Pancreas (tissue), 10 donors: ENCODE measurements around the gene DDO. TPM values are rescaled to one million over a fixed set of nuclear protein-coding genes. Genes with fewer than 3 reads are reported as not detected.

ENCODE experiments used
- ATAC-seq, 4 donors: fragments of 200-7000 bp; cut with Tn5 transposase; one replicate each; pipeline versions ENCODE4 v1.8.0 to v1.9.1; 2020; ENCODE audit warnings: mild to moderate bottlenecking in 4 of 4, moderate library complexity in 4 of 4
- DNase-seq, 6 donors: peaks; one replicate each; pipeline ENCODE4 v3.0.0-alpha.2; 2020
- FAIRE-seq: peaks from 2 replicates; lab custom pipeline; 2012; peaks lifted over from hg19 to GRCh38; lab: Jason Lieb, UNC
- H3K27ac ChIP-seq, 4 donors: fragments of 200-600 bp; sonication (generic); 1 replicate in 3 of 4; 2 replicates in 1 of 4; pipeline versions ENCODE4 v1.5.0 to v1.8.0; 2020
- H3K27me3 ChIP-seq, 4 donors: fragments of 200-600 bp; one replicate each; pipeline ENCODE4 v1.8.0; 2021
- H3K36me3 ChIP-seq, 3 donors: fragments of 200-600 bp; sonication (generic) in 1 of 3; one replicate each; pipeline versions ENCODE4 v1.5.0 to v1.8.0; 2020 to 2021
- H3K4me1 ChIP-seq, 3 donors: fragments of 200-600 bp; one replicate each; pipeline ENCODE4 v1.8.0; 2021
- H3K4me3 ChIP-seq, 4 donors: fragments of 200-600 bp; sonication (generic) in 2 of 4; one replicate each; pipeline versions ENCODE4 v1.5.0 to v1.8.0; 2020 to 2021
- H3K9me3 ChIP-seq, 4 donors: fragments of 200-600 bp; one replicate each; pipeline ENCODE4 v1.8.0; 2021
- CTCF ChIP-seq, 4 donors: fragments of 200-600 bp; sonication (generic) in 3 of 4; IDR thresholded peaks; one replicate each; pipeline versions ENCODE4 v1.5.0 to v1.8.0; 2021; ENCODE audit warnings: antibody characterized with exemption in 4 of 4
- WGBS, 2 donors: extraction: QIAGEN DNeasy Blood & Tissue Kit; methylation state at CpG; one replicate each; pipeline ENCODE4 v1.1.7; 2013; 5-methylcytosine and 5-hydroxymethylcytosine counted together
- intact Hi-C, 3 donors: fragments of 100-400 bp; cut with DNase I; formaldehyde crosslinking; loops; one replicate each; pipeline versions ENCODE4 v1.11.1 to v1.14.2; 2022
- polyA plus RNA-seq, 2 donors: library from polyadenylated mRNA; stranded (reverse); fragments of 200-250 nt; gene quantifications; one replicate each; pipeline ENCODE4 v1.2.3, GENCODE V29; 2013
- total RNA-seq, 6 donors: library from RNA; stranded (reverse); fragmentation: NEBNext Ultra II Directional in 4 of 6; extraction: Animal tissue kit (Norgen Biotek cat#: 25700) in 4 of 6; gene quantifications; one replicate each; pipeline versions ENCODE4 v1.2.1 to v1.2.4, GENCODE V29; 2021 to 2023
- donor health status: healthy with polysubstance abuse.
- donor health status: DM: no; HTN: no; CAD: no; lungs with moderate emphysema.
- donor health status: DM: no; HTN: no; CAD: no.
- donor health status: control.
- donor health status: control.
- donor health status: Bipolar disorder and iron deficiency.
- donor health status: DM: yes; HTN: yes; CAD: no.
- donor health status: DM: no; HTN: no; CAD: no.
- donor health status: DM: no; HTN: no; CAD: no.
- donor health status: DM: yes; HTN: yes; CAD: no.

DDO gene
- total and polyA plus RNA-seq, 8 donors, result 1.0 to 3.8 (median 1.4) TPM

- no peaks in the 10 kb centered on the region for H3K27me3 ChIP-seq
- no peak for TF ChIP-seq CTCF (IDR thresholded peaks at IDR 0.05)
- H3K9me3 ChIP-seq, result no peaks in the 10 kb centered on the region
- 85 to 90% methylated on average over 7 of the region's 7 CpGs for WGBS, 2 donors
- no peaks in the 10 kb centered on the region for H3K36me3 ChIP-seq
- intact Hi-C loops, result no loop called here
- no peak for ATAC-seq
- DNase-seq, result no peak
- no peak for FAIRE-seq
- no peak overlapping the region for H3K4me3 ChIP-seq
- H3K27ac ChIP-seq, result no peak overlapping the region
- no peaks in the 10 kb centered on the region for H3K4me1 ChIP-seq
These were observed 19.7 kb upstream of the DDO start for GRCh38 chr6:110434961-110435602.

- no peaks in the 10 kb centered on the region for H3K36me3 ChIP-seq
- intact Hi-C loops, result no loop called here
- 83 to 88% methylated on average over 3 of the region's 3 CpGs for WGBS, 2 donors
- H3K27me3 ChIP-seq, result no peaks in the 10 kb centered on the region
- H3K27ac ChIP-seq, result no peak overlapping the region
- no peak for FAIRE-seq
- H3K4me1 ChIP-seq, result no peaks in the 10 kb centered on the region
- no peak for DNase-seq
- H3K4me3 ChIP-seq, result no peak overlapping the region
- no peaks in the 10 kb centered on the region for H3K9me3 ChIP-seq
- peak in 1 of 4 donors; percentile 18 for ATAC-seq
- no peak for TF ChIP-seq CTCF (IDR thresholded peaks at IDR 0.05)
These were observed 17.0 kb upstream of the DDO start for GRCh38 chr6:110432285-110432900.

GRCh38 chr6:110430741-110431140 is 15.4 kb upstream of the DDO start:
- H3K4me1 ChIP-seq, result no peaks in the 10 kb centered on the region
- ATAC-seq (no peak), DNase-seq (no peak), FAIRE-seq (no peak)
- WGBS, 2 donors, result 79 to 83% methylated on average over 4 of the region's 4 CpGs
- H3K9me3 ChIP-seq, result no peaks in the 10 kb centered on the region
- no peak for TF ChIP-seq CTCF (IDR thresholded peaks at IDR 0.05)
- no peaks in the 10 kb centered on the region for H3K27me3 ChIP-seq
- no peaks in the 10 kb centered on the region for H3K36me3 ChIP-seq
- no peak overlapping the region for H3K27ac ChIP-seq
- H3K4me3 ChIP-seq, result no peak overlapping the region
- intact Hi-C loops, result no loop called here

GRCh38 chr6:110430236-110430635 is 14.9 kb upstream of the DDO start:
- Histone ChIP-seq H3K27ac (no peak overlapping the region), H3K4me3 (no peak overlapping the region), H3K9me3 (no peaks in the 10 kb centered on the region), H3K36me3 (no peaks in the 10 kb centered on the region), H3K27me3 (no peaks in the 10 kb centered on the region), H3K4me1 (no peaks in the 10 kb centered on the region)
- WGBS, 2 donors, result 69% methylated on average over 5 of the region's 5 CpGs
- no peak for TF ChIP-seq CTCF (IDR thresholded peaks at IDR 0.05)
- no peak for DNase-seq
- ATAC-seq, result no peak
- no peak for FAIRE-seq
- intact Hi-C loops, result no loop called here

- TF ChIP-seq CTCF (IDR thresholded peaks at IDR 0.05), result no peak
- FAIRE-seq (no peak), DNase-seq (no peak), ATAC-seq (no peak)
- intact Hi-C loops, result no loop called here
- H3K27me3 ChIP-seq, result no peaks in the 10 kb centered on the region
- H3K27ac ChIP-seq, result no peak overlapping the region
- no peaks in the 10 kb centered on the region for H3K36me3 ChIP-seq
- H3K4me1 ChIP-seq, result no peaks in the 10 kb centered on the region
- no peaks in the 10 kb centered on the region for H3K9me3 ChIP-seq
- WGBS, 2 donors, result 94 to 98% methylated on average over 2 of the region's 2 CpGs
- H3K4me3 ChIP-seq, result no peak overlapping the region
These were observed 12.8 kb upstream of the DDO start for GRCh38 chr6:110428153-110428552.
